ENCODE data around the gene SNRNP40.

The SNRNP40 gene

GRCh38 chr1:31296486-31297276 is at the start of gene SNRNP40, which contains the start of gene ZCCHC17:
SNRNP40 (minus strand) TSS chr1:31296788; CDS start chr1:31296751, 37 bp downstream.
ZCCHC17 (plus strand) TSS chr1:31297032; CDS start chr1:31310099, 13,067 bp downstream.
- intact Hi-C loops (cut with DNase I; ENCODE audit: low total_unique reads), result loop anchor here (10.0 kb wide), 1 partner anchor 128 kb away; no protein-coding TSS in a partner anchor
- no peaks in the 10 kb centered on the region for H3K27me3 ChIP-seq
- H3K27ac ChIP-seq, result peak within 1 kb of the TSS; percentile 79 to 96
- H3K4me3 ChIP-seq, result peak within 1 kb of the TSS; percentile 98 to 99
- peaks cover 0 to 38% (median 23%) of the 10 kb centered on the region in 4 donors for H3K4me1 ChIP-seq
- peaks cover 9 to 26% (median 18%) of the 10 kb centered on the region in 3 donors for H3K36me3 ChIP-seq
- no peak for TF ChIP-seq CTCF (IDR thresholded peaks at IDR 0.05)
- DNase-seq, result peak; percentile 96 to 97
- no peaks in the 10 kb centered on the region for H3K9me3 ChIP-seq

GRCh38 chr1:31345635-31346034 is 49.0 kb upstream of the SNRNP40 start:
- Histone ChIP-seq H3K27ac (no peak overlapping the region), H3K9me3 (no peaks in the 10 kb centered on the region), H3K4me3 (no peak overlapping the region), H3K27me3 (no peaks in the 10 kb centered on the region), H3K4me1 (no peaks in the 10 kb centered on the region), H3K36me3 (peaks cover 17 to 60% (median 41%) of the 10 kb centered on the region in 3 donors)
- intact Hi-C loops (cut with DNase I; ENCODE audit: low total_unique reads), result no loop called here
- no peak for DNase-seq
- no peak for TF ChIP-seq CTCF (IDR thresholded peaks at IDR 0.05)

- Histone ChIP-seq H3K9me3 (no peaks in the 10 kb centered on the region), H3K4me3 (no peak overlapping the region), H3K27me3 (no peaks in the 10 kb centered on the region), H3K27ac (no peak overlapping the region), H3K4me1 (no peaks in the 10 kb centered on the region), H3K36me3 (peaks cover 12 to 60% (median 36%) of the 10 kb centered on the region in 3 donors)
- TF ChIP-seq CTCF (IDR thresholded peaks at IDR 0.05), result no peak
- intact Hi-C loops (cut with DNase I; ENCODE audit: low total_unique reads), result no loop called here
- DNase-seq, result no peak
Measured at GRCh38 chr1:31344503-31344902, 47.9 kb upstream of the SNRNP40 start.

- no peaks in the 10 kb centered on the region for H3K27me3 ChIP-seq
- no peaks in the 10 kb centered on the region for H3K9me3 ChIP-seq
- no peak for DNase-seq
- intact Hi-C loops (cut with DNase I; ENCODE audit: low total_unique reads), result no loop called here
- TF ChIP-seq CTCF (IDR thresholded peaks at IDR 0.05), result no peak
- H3K27ac ChIP-seq, result no peak overlapping the region
- peaks cover 7 to 35% (median 21%) of the 10 kb centered on the region in 3 donors for H3K36me3 ChIP-seq
- H3K4me1 ChIP-seq, result no peaks in the 10 kb centered on the region
- no peak overlapping the region for H3K4me3 ChIP-seq
Measured at GRCh38 chr1:31336687-31337467, 40.3 kb upstream of the SNRNP40 start.

- no peaks in the 10 kb centered on the region for H3K9me3 ChIP-seq
- DNase-seq, result no peak
- H3K27me3 ChIP-seq, result no peaks in the 10 kb centered on the region
- no peak overlapping the region for H3K4me3 ChIP-seq
- intact Hi-C loops (cut with DNase I; ENCODE audit: low total_unique reads), result no loop called here
- no peaks in the 10 kb centered on the region for H3K4me1 ChIP-seq
- peaks cover 7 to 33% (median 22%) of the 10 kb centered on the region in 3 donors for H3K36me3 ChIP-seq
- no peak overlapping the region for H3K27ac ChIP-seq
- TF ChIP-seq CTCF (IDR thresholded peaks at IDR 0.05), result peak; percentile 34 to 41
Measured at GRCh38 chr1:31335007-31335406, 38.4 kb upstream of the SNRNP40 start.
